ENCODE results near the gene XYLT1. TPM values are rescaled to one million over a fixed set of nuclear protein-coding genes. Genes with fewer than 3 reads are reported as not detected.
A peak's percentile ranks its signal among the peaks of the same experiment; 100 is the strongest.

XYLT1 gene
- total and polyA plus RNA-seq, 10 of the 15 experiments (the other 5 are each of a cell fraction or from before 2014, with no cell fraction given), result 0.88 to 14.8 (median 5.8) TPM

GRCh38 chr16:17229131-17229530, 241.6 kb downstream of the XYLT1 start (continued):
- no peak for TF ChIP-seq ZNF592 (IDR thresholded peaks at IDR 0.05)
- TF ChIP-seq IRF4 (IDR thresholded peaks at IDR 0.05; ENCODE audit: low read depth, low read length), result no peak

GRCh38 chr16:17228708-17229055, 242.1 kb downstream of the XYLT1 start:
- H3K27ac ChIP-seq (ENCODE audit: control insufficient read depth, insufficient read depth), result no peak overlapping the region
- no peaks in the 10 kb centered on the region for H3K9me3 ChIP-seq (replicated peaks; ENCODE audit: control insufficient read depth, insufficient read depth, low read length)
- H2AFZ ChIP-seq (ENCODE audit: control insufficient read depth, low read depth, low read length), result no peak overlapping the region
- ChIA-PET POLR2A (no interaction called here), RAD21 (ENCODE audit: unreplicated experiment) (interaction anchor here (0.8 kb wide), 1 partner anchor 24 kb away, joined by 4 read pairs; no protein-coding TSS in a partner anchor), CTCF (interaction anchor here (1.0 to 1.1 kb wide), 2 partner anchors 239 to 367 kb away, joined by 3 to 4 read pairs; no protein-coding TSS in a partner anchor), SMC1A (ENCODE audit: uncharacterized antibody, unreplicated experiment) (interaction anchor here (0.8 to 2.0 kb wide), 6 partner anchors 11 to 63 kb away, joined by 3 to 7 read pairs (median 4); no protein-coding TSS in a partner anchor)
- no peak overlapping the region for H3K9ac ChIP-seq (ENCODE audit: control insufficient read depth, insufficient read depth, low read length)
- BruUV-seq (replicated peaks), result no TSS peak
- intact Hi-C loops (cut with micrococcal nuclease; ENCODE audit: unreplicated experiment) (no loop called here), in situ Hi-C loops (cut with MboI) (no loop called here)
- no peak for TF ChIP-seq RCOR1 (conservative IDR thresholded peaks at IDR 0.05; ENCODE audit: low read depth, low read length)
- TF ChIP-seq SIN3A (IDR thresholded peaks at IDR 0.05; ENCODE audit: low read depth, low read length), result no peak
- TF ChIP-seq SPI1 (IDR thresholded peaks at IDR 0.05; ENCODE audit: borderline replicate concordance, insufficient read depth, low read depth, low read length), result no peak
- no peak for TF ChIP-seq ATF2 (IDR thresholded peaks at IDR 0.05; ENCODE audit: low read length)
- TF ChIP-seq IKZF1 (conservative IDR thresholded peaks at IDR 0.05), result no peak
- TF ChIP-seq ZNF217 (IDR thresholded peaks at IDR 0.05), result no peak
- 0 out of 2 replicates have a peak, but pooled peaks have one; percentile 18 for TF ChIP-seq NFYB (IDR thresholded peaks at IDR 0.05; ENCODE audit: insufficient read depth, low read depth, low read length)
- no peak for TF ChIP-seq EGR1 (IDR thresholded peaks at IDR 0.05; ENCODE audit: borderline replicate concordance in 1 of 2, low read depth in 2 of 2, low read length in 2 of 2)
- no peak overlapping the region for H3K4me3 ChIP-seq
- no peak overlapping the region for H3K4me2 ChIP-seq (ENCODE audit: control insufficient read depth, insufficient read depth)
- no peaks in the 10 kb centered on the region for H3K27me3 ChIP-seq (replicated peaks in 1 of 2; ENCODE audit: control insufficient read depth in 2 of 2, insufficient read depth in 2 of 2, low read length in 1 of 2)
- 7% methylated on average over 1 of the region's 1 CpG for WGBS (ENCODE audit: insufficient coverage, insufficient replicate concordance, low lambda C conversion rate, missing lambda C conversion rate)
- no peaks in the 10 kb centered on the region for H4K20me1 ChIP-seq (ENCODE audit: control insufficient read depth, insufficient read depth)
- ATAC-seq (no peak), FAIRE-seq (no peak), DNase-seq (ENCODE audit: low read depth, low spot score) (no peak)
- H3K79me2 ChIP-seq (ENCODE audit: control insufficient read depth, insufficient read depth, low read length), result no peaks in the 10 kb centered on the region
- H3K36me3 ChIP-seq (ENCODE audit: control insufficient read depth in 2 of 2, insufficient read depth in 2 of 2, low read length in 1 of 2), result no peaks in the 10 kb centered on the region
- H3K4me1 ChIP-seq (ENCODE audit: control insufficient read depth, insufficient read depth, low read length), result no peaks in the 10 kb centered on the region; the same call in 1 of the 2 replicates

All from GM12878 (cell line).